Endothelial cell (in vitro differentiated cells): ENCODE data around the gene SERPINE1. TPM values are rescaled to one million over a fixed set of nuclear protein-coding genes. Genes with fewer than 3 reads are reported as not detected.

ENCODE experiments used
- DNase-seq: peaks from one replicate; pipeline ENCODE4 v3.0.0; 2021; ENCODE audit warnings: low spot score
- H3K27ac Mint-ChIP-seq: one replicate; pipeline ENCODE4 v1.8.0; 2021; ENCODE audit warnings: mixed read lengths, inconsistent platforms; ENCODE audit not compliant: unreplicated experiment
- H3K27me3 Mint-ChIP-seq: one replicate; pipeline ENCODE4 v1.8.0; 2021; ENCODE audit warnings: mild to moderate bottlenecking, moderate library complexity, mixed read lengths, inconsistent platforms; ENCODE audit not compliant: unreplicated experiment
- H3K36me3 Mint-ChIP-seq: one replicate; pipeline ENCODE4 v1.8.0; 2021; ENCODE audit warnings: mild to moderate bottlenecking, low read depth, mixed read lengths, inconsistent platforms; ENCODE audit not compliant: unreplicated experiment
- H3K4me1 Mint-ChIP-seq: one replicate; pipeline ENCODE4 v1.8.0; 2021; ENCODE audit warnings: mild to moderate bottlenecking, mixed read lengths, inconsistent platforms; ENCODE audit not compliant: unreplicated experiment
- H3K4me3 Mint-ChIP-seq: one replicate; pipeline ENCODE4 v1.8.0; 2021; ENCODE audit warnings: mild to moderate bottlenecking, mixed read lengths, inconsistent platforms; ENCODE audit not compliant: unreplicated experiment
- H3K9me3 Mint-ChIP-seq: one replicate; pipeline ENCODE4 v1.8.0; 2021; ENCODE audit warnings: mixed read lengths, inconsistent platforms; ENCODE audit not compliant: unreplicated experiment
- CTCF ChIP-seq: fragments of 200-600 bp; sonication (generic); IDR thresholded peaks from one replicate; pipeline ENCODE4 v1.5.0; 2021; ENCODE audit warnings: antibody characterized with exemption; ENCODE audit not compliant: unreplicated experiment
- total RNA-seq: library from RNA; stranded (reverse); fragmentation: NEBNext Ultra II Directional; extraction: Animal tissue kit (Norgen Biotek cat#: 25700); gene quantifications from one replicate; pipeline ENCODE4 v1.2.1, GENCODE V29; 2021; ENCODE audit not compliant: unreplicated experiment

The SERPINE1 gene
- total RNA-seq, 1 donor from 2014 or later: 0.80 TPM

GRCh38 chr7:101161692-101162471, 35.0 kb downstream of the SERPINE1 start:
- TF ChIP-seq CTCF: no peak
- peaks cover 22% of the 10 kb centered on the region for H3K27me3 Mint-ChIP-seq
- H3K36me3 Mint-ChIP-seq: peaks cover 12% of the 10 kb centered on the region
- H3K27ac Mint-ChIP-seq: no peak overlapping the region
- no peak for DNase-seq
- peaks cover 15% of the 10 kb centered on the region for H3K4me1 Mint-ChIP-seq
- H3K9me3 Mint-ChIP-seq: no peaks in the 10 kb centered on the region
- no peak overlapping the region for H3K4me3 Mint-ChIP-seq

- peak; percentile 42 for DNase-seq
- Mint-ChIP-seq H3K27me3 (peaks cover 26% of the 10 kb centered on the region), H3K4me1 (peaks cover 15% of the 10 kb centered on the region), H3K4me3 (no peak overlapping the region), H3K36me3 (peaks cover 11% of the 10 kb centered on the region), H3K9me3 (no peaks in the 10 kb centered on the region), H3K27ac (peak overlapping the region; percentile 67)
- TF ChIP-seq CTCF: no peak
Observed at GRCh38 chr7:101162551-101163278, 35.8 kb downstream of the SERPINE1 start.

GRCh38 chr7:101163279-101164070, 36.6 kb downstream of the SERPINE1 start:
- Mint-ChIP-seq H3K4me1 (peaks cover 15% of the 10 kb centered on the region), H3K27ac (no peak overlapping the region), H3K4me3 (no peak overlapping the region), H3K36me3 (peaks cover 7% of the 10 kb centered on the region), H3K27me3 (peaks cover 31% of the 10 kb centered on the region), H3K9me3 (no peaks in the 10 kb centered on the region)
- DNase-seq: no peak
- TF ChIP-seq CTCF: no peak

- H3K36me3 Mint-ChIP-seq: peaks cover 5% of the 10 kb centered on the region
- no peaks in the 10 kb centered on the region for H3K9me3 Mint-ChIP-seq
- no peak overlapping the region for H3K27ac Mint-ChIP-seq
- peaks cover 35% of the 10 kb centered on the region for H3K27me3 Mint-ChIP-seq
- H3K4me3 Mint-ChIP-seq: no peak overlapping the region
- TF ChIP-seq CTCF: no peak
- peak; percentile 61 for DNase-seq
- peaks cover 17% of the 10 kb centered on the region for H3K4me1 Mint-ChIP-seq
Observed at GRCh38 chr7:101164071-101164840, 37.4 kb downstream of the SERPINE1 start.
